ENCODE data around the gene CLSTN3.

Gene CLSTN3

GRCh38 chr12:7116916-7117315 is 13.3 kb upstream of the CLSTN3 start:
- H3K4me1 ChIP-seq (ENCODE audit: insufficient read depth, low read length) = peaks cover 3% of the 10 kb centered on the region; the same call in 1 of the 2 replicates
- 83% methylated on average over 9 of the region's 9 CpGs for WGBS
- no peaks in the 10 kb centered on the region for H3K27me3 ChIP-seq (ENCODE audit: insufficient read depth, low read length)
- H3K9me3 ChIP-seq (ENCODE audit: insufficient read depth, low read depth, low read length) = no peaks in the 10 kb centered on the region
- no peak overlapping the region for H3K4me3 ChIP-seq (ENCODE audit: low read length)
- no peak overlapping the region for H3K9ac ChIP-seq (ENCODE audit: low read depth, low read length)
- H3K27ac ChIP-seq (ENCODE audit: low read depth, low read length) = no peak overlapping the region
- H3K36me3 ChIP-seq (ENCODE audit: insufficient read depth, low read length) = no peaks in the 10 kb centered on the region

GRCh38 chr12:7117670-7118069 is 12.5 kb upstream of the CLSTN3 start:
- H3K9ac ChIP-seq (ENCODE audit: low read depth, low read length) = no peak overlapping the region
- no peaks in the 10 kb centered on the region for H3K9me3 ChIP-seq (ENCODE audit: insufficient read depth, low read depth, low read length)
- H3K4me1 ChIP-seq (ENCODE audit: insufficient read depth, low read length) = peaks cover 3% of the 10 kb centered on the region; the same call in 1 of the 2 replicates
- H3K36me3 ChIP-seq (ENCODE audit: insufficient read depth, low read length) = no peaks in the 10 kb centered on the region
- WGBS = 91% methylated on average over 3 of the region's 3 CpGs
- H3K27me3 ChIP-seq (ENCODE audit: insufficient read depth, low read length) = no peaks in the 10 kb centered on the region
- H3K27ac ChIP-seq (ENCODE audit: low read depth, low read length) = no peak overlapping the region
- no peak overlapping the region for H3K4me3 ChIP-seq (ENCODE audit: low read length)

GRCh38 chr12:7118881-7119280 is 11.3 kb upstream of the CLSTN3 start:
- no peaks in the 10 kb centered on the region for H3K27me3 ChIP-seq (ENCODE audit: insufficient read depth, low read length)
- peaks cover 4% of the 10 kb centered on the region; the same call in 1 of the 2 replicates for H3K4me1 ChIP-seq (ENCODE audit: insufficient read depth, low read length)
- no peak overlapping the region for H3K27ac ChIP-seq (ENCODE audit: low read depth, low read length)
- no peak overlapping the region for H3K4me3 ChIP-seq (ENCODE audit: low read length)
- no peaks in the 10 kb centered on the region for H3K36me3 ChIP-seq (ENCODE audit: insufficient read depth, low read length)
- no peak overlapping the region for H3K9ac ChIP-seq (ENCODE audit: low read depth, low read length)
- WGBS = 74% methylated on average over 3 of the region's 3 CpGs
- H3K9me3 ChIP-seq (ENCODE audit: insufficient read depth, low read depth, low read length) = no peaks in the 10 kb centered on the region

GRCh38 chr12:7120166-7120565 is 10.0 kb upstream of the CLSTN3 start:
- H3K4me1 ChIP-seq (ENCODE audit: insufficient read depth, low read length) = peaks cover 4% of the 10 kb centered on the region; the same call in 1 of the 2 replicates

GRCh38 chr12:7121324-7121723 is 8.8 kb upstream of the CLSTN3 start:
- H3K4me1 ChIP-seq (ENCODE audit: insufficient read depth, low read length) = peaks cover 4% of the 10 kb centered on the region; the same call in 1 of the 2 replicates
- H3K27ac ChIP-seq (ENCODE audit: low read depth, low read length) = no peak overlapping the region
- 95% methylated on average over 5 of the region's 5 CpGs for WGBS

More at GRCh38 chr12:7120166-7120565, 10.0 kb upstream of the CLSTN3 start:
- Histone ChIP-seq H3K36me3 (ENCODE audit: insufficient read depth, low read length) (no peaks in the 10 kb centered on the region), H3K27ac (ENCODE audit: low read depth, low read length) (no peak overlapping the region), H3K27me3 (ENCODE audit: insufficient read depth, low read length) (no peaks in the 10 kb centered on the region), H3K9me3 (ENCODE audit: insufficient read depth, low read depth, low read length) (no peaks in the 10 kb centered on the region), H3K9ac (ENCODE audit: low read depth, low read length) (no peak overlapping the region), H3K4me3 (ENCODE audit: low read length) (no peak overlapping the region)
- 86% methylated on average over 5 of the region's 5 CpGs for WGBS

GRCh38 chr12:7122811-7123769 is 7.1 kb upstream of the CLSTN3 start:
- no peaks in the 10 kb centered on the region for H3K36me3 ChIP-seq (ENCODE audit: insufficient read depth, low read length)
- H3K4me1 ChIP-seq (ENCODE audit: insufficient read depth, low read length) = peaks cover 4% of the 10 kb centered on the region; the same call in 1 of the 2 replicates
- H3K4me3 ChIP-seq (ENCODE audit: low read length) = no peak overlapping the region
- no peaks in the 10 kb centered on the region for H3K9me3 ChIP-seq (ENCODE audit: insufficient read depth, low read depth, low read length)
- H3K27ac ChIP-seq (ENCODE audit: low read depth, low read length) = no peak overlapping the region
- WGBS = 88% methylated on average over 7 of the region's 7 CpGs
- no peak overlapping the region for H3K9ac ChIP-seq (ENCODE audit: low read depth, low read length)
- H3K27me3 ChIP-seq (ENCODE audit: insufficient read depth, low read length) = no peaks in the 10 kb centered on the region

More at GRCh38 chr12:7121324-7121723, 8.8 kb upstream of the CLSTN3 start:
- Histone ChIP-seq H3K9ac (ENCODE audit: low read depth, low read length) (no peak overlapping the region), H3K4me3 (ENCODE audit: low read length) (no peak overlapping the region), H3K9me3 (ENCODE audit: insufficient read depth, low read depth, low read length) (no peaks in the 10 kb centered on the region), H3K36me3 (ENCODE audit: insufficient read depth, low read length) (no peaks in the 10 kb centered on the region), H3K27me3 (ENCODE audit: insufficient read depth, low read length) (no peaks in the 10 kb centered on the region)

- Histone ChIP-seq H3K9me3 (ENCODE audit: insufficient read depth, low read depth, low read length) (no peaks in the 10 kb centered on the region), H3K27me3 (ENCODE audit: insufficient read depth, low read length) (peaks cover 2% of the 10 kb centered on the region), H3K36me3 (ENCODE audit: insufficient read depth, low read length) (no peaks in the 10 kb centered on the region), H3K9ac (ENCODE audit: low read depth, low read length) (no peak overlapping the region), H3K4me3 (ENCODE audit: low read length) (no peak overlapping the region), H3K4me1 (ENCODE audit: insufficient read depth, low read length) (peaks cover 10% of the 10 kb centered on the region; the same call in 1 of the 2 replicates), H3K27ac (ENCODE audit: low read depth, low read length) (no peak overlapping the region)
- 92% methylated on average over 10 of the region's 11 CpGs for WGBS
Observed at GRCh38 chr12:7123806-7124522, 6.2 kb upstream of the CLSTN3 start.

GRCh38 chr12:7125632-7126227 is 4.4 kb upstream of the CLSTN3 start:
- H3K9ac ChIP-seq (ENCODE audit: low read depth, low read length) = no peak overlapping the region
- H3K36me3 ChIP-seq (ENCODE audit: insufficient read depth, low read length) = no peaks in the 10 kb centered on the region
- 83% methylated on average over 4 of the region's 4 CpGs for WGBS
- peaks cover 16% of the 10 kb centered on the region for H3K4me1 ChIP-seq (ENCODE audit: insufficient read depth, low read length)
- peaks cover 10% of the 10 kb centered on the region for H3K27me3 ChIP-seq (ENCODE audit: insufficient read depth, low read length)
- no peak overlapping the region for H3K4me3 ChIP-seq (ENCODE audit: low read length)
- no peak overlapping the region for H3K27ac ChIP-seq (ENCODE audit: low read depth, low read length)
- no peaks in the 10 kb centered on the region for H3K9me3 ChIP-seq (ENCODE audit: insufficient read depth, low read depth, low read length)

- no peak overlapping the region for H3K27ac ChIP-seq (ENCODE audit: low read depth, low read length)
- H3K4me3 ChIP-seq (ENCODE audit: low read length) = no peak overlapping the region
- H3K36me3 ChIP-seq (ENCODE audit: insufficient read depth, low read length) = no peaks in the 10 kb centered on the region
- H3K27me3 ChIP-seq (ENCODE audit: insufficient read depth, low read length) = peaks cover 13% of the 10 kb centered on the region
- H3K4me1 ChIP-seq (ENCODE audit: insufficient read depth, low read length) = peaks cover 15% of the 10 kb centered on the region
- 88% methylated on average over 17 of the region's 17 CpGs for WGBS
- H3K9me3 ChIP-seq (ENCODE audit: insufficient read depth, low read depth, low read length) = no peaks in the 10 kb centered on the region
- no peak overlapping the region for H3K9ac ChIP-seq (ENCODE audit: low read depth, low read length)
Observed at GRCh38 chr12:7127916-7128626, 2.1 kb upstream of the CLSTN3 start.

- Histone ChIP-seq H3K4me1 (ENCODE audit: insufficient read depth, low read length) (peaks cover 12% of the 10 kb centered on the region), H3K27ac (ENCODE audit: low read depth, low read length) (no peak within 1 kb of the TSS), H3K9me3 (ENCODE audit: insufficient read depth, low read depth, low read length) (no peaks in the 10 kb centered on the region), H3K9ac (ENCODE audit: low read depth, low read length) (peak within 1 kb of the TSS; percentile 64), H3K4me3 (ENCODE audit: low read length) (peak within 1 kb of the TSS; percentile 80), H3K36me3 (ENCODE audit: insufficient read depth, low read length) (peaks cover under 1% of the 10 kb centered on the region; the same call in 1 of the 2 replicates), H3K27me3 (ENCODE audit: insufficient read depth, low read length) (peaks cover 13% of the 10 kb centered on the region)
- WGBS = 74% methylated on average over 6 of the region's 7 CpGs
Observed at GRCh38 chr12:7128681-7129286, 1.4 kb upstream of the CLSTN3 start, which contains the start of gene RBP5. RBP5 (minus strand) TSS chr12:7128889; CDS start chr12:7128775, 114 bp downstream.
